HCT116 (cell line): Measurements from ENCODE around the gene ITPR1. TPM values are rescaled to one million over a fixed set of nuclear protein-coding genes. Genes with fewer than 3 reads are reported as not detected.

Experiments
- ATAC-seq: fragments of 200-7000 bp; cut with Tn5 transposase; 2 replicates; pipeline ENCODE4 v1.9.1; 2020; ENCODE audit warnings: mild to moderate bottlenecking, moderate library complexity
- BruUV-seq: library from RNA; stranded (reverse); fragments of 400-500 nt; replicated peaks from 2 replicates; lab custom pipeline; 2021; lab: Mats Ljungman, UMichigan
- CTCF ChIA-PET: fragments of 300-600 bp; sonication (Branson Sonifier 250); formaldehyde crosslinking; loops from one replicate; lab custom pipeline; 2021; ENCODE audit warnings: antibody characterized with exemption; lab: Charles Lee
- POLR2A ChIA-PET: fragments of 300-600, 350-600 bp; sonication (Branson Sonifier 250); formaldehyde crosslinking; loops from one replicate; lab custom pipeline; 2021; ENCODE audit warnings: antibody characterized with exemption; lab: Charles Lee
- RAD21 ChIA-PET, 2 experiments: fragments of 300-600 bp; sonication (Branson Sonifier 250); formaldehyde crosslinking; loops; one replicate each; lab custom pipeline; 2023; ENCODE audit warnings: low total read pairs in 2 of 2; ENCODE audit not compliant: uncharacterized antibody in 2 of 2, unreplicated experiment in 2 of 2, low non-redundant PET in 1 of 2; lab: Charles Lee
- DNase-seq: peaks from one replicate; pipeline ENCODE4 v3.0.0-alpha.2; 2010; ENCODE audit warnings: low read depth, low spot score
- H2AFZ ChIP-seq: fragments of 200-600 bp; shearing (Covaris generic), sonication (generic); 2 replicates; pipeline ENCODE4 v1.6.1; 2017; ENCODE audit warnings: low read depth, mixed run types, mixed read lengths, antibody characterized with exemption, low read length; ENCODE audit not compliant: poor library complexity, severe bottlenecking
- H3K27ac ChIP-seq: 2 replicates; pipeline ENCODE4 v1.5.1; 2012; ENCODE audit warnings: low read depth, low read length
- H3K27me3 ChIP-seq: fragments of 200-600 bp; sonication (generic); 2 replicates; pipeline ENCODE4 v1.6.1; 2016; ENCODE audit warnings: mixed run types, low read length, mixed read lengths; ENCODE audit not compliant: insufficient read depth
- H3K36me3 ChIP-seq, 2 experiments: fragments of 200-500 bp in 1 of 2; fragments of 200-600 bp in 1 of 2; sonication (Bioruptor generic) in 1 of 2; sonication (generic) in 1 of 2; 2 replicates each; pipeline versions ENCODE4 v1.5.1 to v1.6.1; 2014 to 2016; ENCODE audit warnings: low read length in 2 of 2, inconsistent platforms in 1 of 2, mixed read lengths in 1 of 2, mixed run types in 1 of 2; ENCODE audit not compliant: insufficient read depth in 2 of 2, control insufficient read depth in 1 of 2
- H3K4me1 ChIP-seq, 2 experiments: fragments of 200-600 bp in 1 of 2; sonication (generic) in 1 of 2; 2 replicates each; pipeline versions ENCODE4 v1.5.1 to v1.6.1; 2012 to 2017; ENCODE audit warnings: low read length in 2 of 2, inconsistent platforms in 1 of 2, mild to moderate bottlenecking in 1 of 2, mixed read lengths in 1 of 2, mixed run types in 1 of 2, moderate library complexity in 1 of 2; ENCODE audit not compliant: insufficient read depth in 2 of 2, control insufficient read depth in 1 of 2
- H3K4me2 ChIP-seq: fragments of 200-600 bp; sonication (generic); 2 replicates; pipeline ENCODE4 v1.6.1; 2017; ENCODE audit warnings: mixed run types, low read length, mixed read lengths
- H3K4me3 ChIP-seq, 2 experiments: fragments of 200-600 bp in 1 of 2; sonication (generic) in 1 of 2; replicated peaks in 1 of 2; 2 replicates each; pipeline ENCODE4 v1.5.1; 2011 to 2016; ENCODE audit warnings: low read length in 2 of 2, control low read depth in 1 of 2, low read depth in 1 of 2, mild to moderate bottlenecking in 1 of 2, mixed read lengths in 1 of 2, mixed run types in 1 of 2
- H3K79me2 ChIP-seq: fragments of 200-600 bp; sonication (generic); 2 replicates; pipeline ENCODE4 v1.6.1; 2017; ENCODE audit warnings: mild to moderate bottlenecking, mixed run types, low read length, moderate library complexity, mixed read lengths; ENCODE audit not compliant: insufficient read depth
- H3K9ac ChIP-seq: fragments of 200-600 bp; sonication (generic); 2 replicates; pipeline ENCODE4 v1.6.1; 2016; ENCODE audit warnings: low read length, mixed read lengths
- H3K9me2 ChIP-seq: fragments of 200-600 bp; sonication (generic), shearing (Covaris generic); 2 replicates; pipeline ENCODE4 v1.6.1; 2017; ENCODE audit warnings: mixed run types, mild to moderate bottlenecking, moderate library complexity; ENCODE audit not compliant: insufficient read depth
- H3K9me3 ChIP-seq, 2 experiments: fragments of 200-500 bp in 1 of 2; fragments of 200-600 bp in 1 of 2; sonication (Bioruptor generic) in 1 of 2; sonication (generic) in 1 of 2; 2 replicates each; pipeline ENCODE4 v1.6.1; 2014 to 2017; ENCODE audit warnings: low read length in 2 of 2, mixed read lengths in 2 of 2, inconsistent platforms in 1 of 2, low read depth in 1 of 2, mild to moderate bottlenecking in 1 of 2, mixed run types in 1 of 2, moderate library complexity in 1 of 2; ENCODE audit not compliant: control insufficient read depth in 1 of 2, insufficient read depth in 1 of 2
- H4K20me1 ChIP-seq: fragments of 200-600 bp; sonication (generic), shearing (Covaris generic); 2 replicates; pipeline ENCODE4 v1.6.1; 2017; ENCODE audit warnings: mixed run types, mild to moderate bottlenecking, moderate library complexity; ENCODE audit not compliant: insufficient read depth
- CBX3 ChIP-seq: IDR thresholded peaks from 2 replicates; pipeline ENCODE4 v1.6.1; 2012; ENCODE audit warnings: low read depth
- CEBPB ChIP-seq: IDR thresholded peaks from 2 replicates; pipeline ENCODE4 v1.6.1; 2012; ENCODE audit warnings: low read depth
- ELF1 ChIP-seq: IDR thresholded peaks from 2 replicates; pipeline ENCODE4 v1.6.1; 2012; ENCODE audit warnings: low read depth, borderline replicate concordance
- FOSL1 ChIP-seq: IDR thresholded peaks from 2 replicates; pipeline ENCODE4 v1.6.1; 2012; ENCODE audit warnings: low read depth
- JUND ChIP-seq: IDR thresholded peaks from 2 replicates; pipeline ENCODE4 v1.6.1; 2012
- POLR2A ChIP-seq: IDR thresholded peaks from 2 replicates; pipeline ENCODE4 v1.7.0; 2011; ENCODE audit warnings: borderline replicate concordance; ENCODE audit not compliant: insufficient read depth, insufficient read length; ENCODE audit errors: extremely low read depth
- POLR2AphosphoS5 ChIP-seq: IDR thresholded peaks from 2 replicates; pipeline ENCODE4 v1.6.1; 2011; ENCODE audit warnings: mild to moderate bottlenecking, low read depth, low read length, moderate library complexity
- SIN3A ChIP-seq: IDR thresholded peaks from 2 replicates; pipeline ENCODE4 v1.6.1; 2012; ENCODE audit warnings: low read depth
- SP1 ChIP-seq: IDR thresholded peaks from 2 replicates; pipeline ENCODE4 v1.6.1; 2012; ENCODE audit warnings: low read depth
- SRF ChIP-seq: IDR thresholded peaks from 2 replicates; pipeline ENCODE4 v1.6.1; 2012; ENCODE audit warnings: low read depth
- ZNF274 ChIP-seq: fragments of 200-500 bp; sonication (Bioruptor generic); IDR thresholded peaks from 2 replicates; pipeline ENCODE4 v1.6.1; 2014; ENCODE audit warnings: mild to moderate bottlenecking, low read depth, low read length, inconsistent platforms
- intact Hi-C: fragments of 100-400 bp; cut with micrococcal nuclease; formaldehyde crosslinking; loops from 2 replicates; pipeline ENCODE4 v1.10.0; 2022
- total RNA-seq: library from RNA; stranded (reverse); gene quantifications from one replicate; pipeline ENCODE4 v1.2.1, GENCODE V29; 2021; ENCODE audit not compliant: unreplicated experiment
- TF ChIP-seq, protein P1 (sequence below): IDR thresholded peaks from 2 replicates; pipeline ENCODE4 v1.6.1; 2011; ENCODE audit warnings: mild to moderate bottlenecking, low read length, moderate library complexity; ENCODE audit not compliant: insufficient replicate concordance; ENCODE audit errors: extremely low read depth
- TF ChIP-seq, protein P2 (sequence below), 3 experiments: fragments of 200-600 bp in 1 of 3; sonication (generic) in 1 of 3; IDR thresholded peaks in 2 of 3; conservative IDR thresholded peaks in 1 of 3; 2 replicates each; pipeline ENCODE4 v1.5.1; 2012 to 2017; ENCODE audit warnings: low read depth in 2 of 3, low read length in 2 of 3, antibody characterized with exemption in 1 of 3, borderline replicate concordance in 1 of 3, control low read depth in 1 of 3, mild to moderate bottlenecking in 1 of 3, mixed read lengths in 1 of 3, mixed run types in 1 of 3, moderate library complexity in 1 of 3; ENCODE audit not compliant: insufficient read depth in 1 of 3
- TF ChIP-seq, protein P3 (sequence below): IDR thresholded peaks from 2 replicates; pipeline ENCODE4 v1.6.1; 2012
- TF ChIP-seq, protein P4 (sequence below): IDR thresholded peaks from 2 replicates; pipeline ENCODE4 v1.6.1; 2012

The ITPR1 gene
- total RNA-seq, 1 experiment from 2014 or later, result 9.2 TPM

DNA sequence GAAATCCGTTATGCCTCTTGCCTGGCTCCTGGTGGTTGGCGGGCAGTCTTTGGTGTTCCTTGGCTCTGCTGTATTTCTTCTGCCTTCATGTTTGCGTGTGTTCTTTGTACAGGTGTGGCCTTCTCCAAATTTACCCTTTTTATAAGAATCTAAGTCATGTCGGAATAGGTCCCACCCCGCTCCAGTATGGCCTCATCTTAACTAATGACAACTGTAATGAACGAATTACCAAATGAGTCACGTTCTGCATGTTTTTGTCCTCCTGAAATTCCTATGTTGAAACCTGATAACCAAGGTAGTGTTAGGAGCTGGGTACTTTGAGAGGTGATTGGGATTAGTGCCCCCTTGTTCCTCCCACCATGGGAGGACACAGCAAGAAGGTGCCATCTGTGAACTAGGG is 71.1 kb downstream of the ITPR1 start:
- no peak for DNase-seq
- Histone ChIP-seq H4K20me1 (no peaks in the 10 kb centered on the region; the same call in 1 of the 2 replicates), H3K79me2 (no peaks in the 10 kb centered on the region), H3K9me3 (no peaks in the 10 kb centered on the region), H2AFZ (no peak overlapping the region), H3K4me3 (no peak overlapping the region)
- no peak for ATAC-seq
- RAD21 ChIA-PET, result no interaction called here
- TF ChIP-seq SP1 (no peak), ZNF274 (no peak), ELF1 (no peak), CBX3 (no peak), JUND (no peak), POLR2AphosphoS5 (no peak), SIN3A (no peak), CEBPB (no peak), POLR2A (no peak), FOSL1 (no peak), SRF (no peak)
- TF ChIP-seq, protein P1, sequence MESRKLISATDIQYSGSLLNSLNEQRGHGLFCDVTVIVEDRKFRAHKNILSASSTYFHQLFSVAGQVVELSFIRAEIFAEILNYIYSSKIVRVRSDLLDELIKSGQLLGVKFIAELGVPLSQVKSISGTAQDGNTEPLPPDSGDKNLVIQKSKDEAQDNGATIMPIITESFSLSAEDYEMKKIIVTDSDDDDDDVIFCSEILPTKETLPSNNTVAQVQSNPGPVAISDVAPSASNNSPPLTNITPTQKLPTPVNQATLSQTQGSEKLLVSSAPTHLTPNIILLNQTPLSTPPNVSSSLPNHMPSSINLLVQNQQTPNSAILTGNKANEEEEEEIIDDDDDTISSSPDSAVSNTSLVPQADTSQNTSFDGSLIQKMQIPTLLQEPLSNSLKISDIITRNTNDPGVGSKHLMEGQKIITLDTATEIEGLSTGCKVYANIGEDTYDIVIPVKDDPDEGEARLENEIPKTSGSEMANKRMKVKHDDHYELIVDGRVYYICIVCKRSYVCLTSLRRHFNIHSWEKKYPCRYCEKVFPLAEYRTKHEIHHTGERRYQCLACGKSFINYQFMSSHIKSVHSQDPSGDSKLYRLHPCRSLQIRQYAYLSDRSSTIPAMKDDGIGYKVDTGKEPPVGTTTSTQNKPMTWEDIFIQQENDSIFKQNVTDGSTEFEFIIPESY, result no peak
- TF ChIP-seq, protein P2, sequence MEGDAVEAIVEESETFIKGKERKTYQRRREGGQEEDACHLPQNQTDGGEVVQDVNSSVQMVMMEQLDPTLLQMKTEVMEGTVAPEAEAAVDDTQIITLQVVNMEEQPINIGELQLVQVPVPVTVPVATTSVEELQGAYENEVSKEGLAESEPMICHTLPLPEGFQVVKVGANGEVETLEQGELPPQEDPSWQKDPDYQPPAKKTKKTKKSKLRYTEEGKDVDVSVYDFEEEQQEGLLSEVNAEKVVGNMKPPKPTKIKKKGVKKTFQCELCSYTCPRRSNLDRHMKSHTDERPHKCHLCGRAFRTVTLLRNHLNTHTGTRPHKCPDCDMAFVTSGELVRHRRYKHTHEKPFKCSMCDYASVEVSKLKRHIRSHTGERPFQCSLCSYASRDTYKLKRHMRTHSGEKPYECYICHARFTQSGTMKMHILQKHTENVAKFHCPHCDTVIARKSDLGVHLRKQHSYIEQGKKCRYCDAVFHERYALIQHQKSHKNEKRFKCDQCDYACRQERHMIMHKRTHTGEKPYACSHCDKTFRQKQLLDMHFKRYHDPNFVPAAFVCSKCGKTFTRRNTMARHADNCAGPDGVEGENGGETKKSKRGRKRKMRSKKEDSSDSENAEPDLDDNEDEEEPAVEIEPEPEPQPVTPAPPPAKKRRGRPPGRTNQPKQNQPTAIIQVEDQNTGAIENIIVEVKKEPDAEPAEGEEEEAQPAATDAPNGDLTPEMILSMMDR (IDR thresholded peaks at IDR 0.05 in 2 of 3, conservative IDR thresholded peaks at IDR 0.05 in 1 of 3; ENCODE audit: borderline replicate concordance in 1 of 3, insufficient read depth in 1 of 3, low read depth in 2 of 3, low read length in 2 of 3), result no peak
- TF ChIP-seq, protein P3, sequence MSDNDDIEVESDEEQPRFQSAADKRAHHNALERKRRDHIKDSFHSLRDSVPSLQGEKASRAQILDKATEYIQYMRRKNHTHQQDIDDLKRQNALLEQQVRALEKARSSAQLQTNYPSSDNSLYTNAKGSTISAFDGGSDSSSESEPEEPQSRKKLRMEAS, result no peak
- TF ChIP-seq, protein P4, sequence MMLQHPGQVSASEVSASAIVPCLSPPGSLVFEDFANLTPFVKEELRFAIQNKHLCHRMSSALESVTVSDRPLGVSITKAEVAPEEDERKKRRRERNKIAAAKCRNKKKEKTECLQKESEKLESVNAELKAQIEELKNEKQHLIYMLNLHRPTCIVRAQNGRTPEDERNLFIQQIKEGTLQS, result no peak
- TF ChIP-seq, all 23 proteins: peak for 0
- Histone ChIP-seq H3K9ac (no peak overlapping the region), H3K9me2 (no peaks in the 10 kb centered on the region), H3K36me3 (no peaks in the 10 kb centered on the region), H3K27ac (no peak overlapping the region), H3K4me2 (no peak overlapping the region), H3K27me3 (no peaks in the 10 kb centered on the region), H3K4me1 (no peaks in the 10 kb centered on the region)
- POLR2A ChIA-PET, result no interaction called here
- BruUV-seq, result no TSS peak
- CTCF ChIA-PET, result no interaction called here
- intact Hi-C loops, result no loop called here
